GM19438 (cell line): Measurements from ENCODE around the gene EXOC7.

Experiments
- ATAC-seq: cut with Tn5 transposase; IDR thresholded peaks from one replicate; pipeline ENCODE4 v1.9.1; 2021; ENCODE audit warnings: low read depth; ENCODE audit not compliant: unreplicated experiment

Gene EXOC7, protein sequence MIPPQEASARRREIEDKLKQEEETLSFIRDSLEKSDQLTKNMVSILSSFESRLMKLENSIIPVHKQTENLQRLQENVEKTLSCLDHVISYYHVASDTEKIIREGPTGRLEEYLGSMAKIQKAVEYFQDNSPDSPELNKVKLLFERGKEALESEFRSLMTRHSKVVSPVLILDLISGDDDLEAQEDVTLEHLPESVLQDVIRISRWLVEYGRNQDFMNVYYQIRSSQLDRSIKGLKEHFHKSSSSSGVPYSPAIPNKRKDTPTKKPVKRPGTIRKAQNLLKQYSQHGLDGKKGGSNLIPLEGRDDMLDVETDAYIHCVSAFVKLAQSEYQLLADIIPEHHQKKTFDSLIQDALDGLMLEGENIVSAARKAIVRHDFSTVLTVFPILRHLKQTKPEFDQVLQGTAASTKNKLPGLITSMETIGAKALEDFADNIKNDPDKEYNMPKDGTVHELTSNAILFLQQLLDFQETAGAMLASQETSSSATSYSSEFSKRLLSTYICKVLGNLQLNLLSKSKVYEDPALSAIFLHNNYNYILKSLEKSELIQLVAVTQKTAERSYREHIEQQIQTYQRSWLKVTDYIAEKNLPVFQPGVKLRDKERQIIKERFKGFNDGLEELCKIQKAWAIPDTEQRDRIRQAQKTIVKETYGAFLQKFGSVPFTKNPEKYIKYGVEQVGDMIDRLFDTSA

DNA sequence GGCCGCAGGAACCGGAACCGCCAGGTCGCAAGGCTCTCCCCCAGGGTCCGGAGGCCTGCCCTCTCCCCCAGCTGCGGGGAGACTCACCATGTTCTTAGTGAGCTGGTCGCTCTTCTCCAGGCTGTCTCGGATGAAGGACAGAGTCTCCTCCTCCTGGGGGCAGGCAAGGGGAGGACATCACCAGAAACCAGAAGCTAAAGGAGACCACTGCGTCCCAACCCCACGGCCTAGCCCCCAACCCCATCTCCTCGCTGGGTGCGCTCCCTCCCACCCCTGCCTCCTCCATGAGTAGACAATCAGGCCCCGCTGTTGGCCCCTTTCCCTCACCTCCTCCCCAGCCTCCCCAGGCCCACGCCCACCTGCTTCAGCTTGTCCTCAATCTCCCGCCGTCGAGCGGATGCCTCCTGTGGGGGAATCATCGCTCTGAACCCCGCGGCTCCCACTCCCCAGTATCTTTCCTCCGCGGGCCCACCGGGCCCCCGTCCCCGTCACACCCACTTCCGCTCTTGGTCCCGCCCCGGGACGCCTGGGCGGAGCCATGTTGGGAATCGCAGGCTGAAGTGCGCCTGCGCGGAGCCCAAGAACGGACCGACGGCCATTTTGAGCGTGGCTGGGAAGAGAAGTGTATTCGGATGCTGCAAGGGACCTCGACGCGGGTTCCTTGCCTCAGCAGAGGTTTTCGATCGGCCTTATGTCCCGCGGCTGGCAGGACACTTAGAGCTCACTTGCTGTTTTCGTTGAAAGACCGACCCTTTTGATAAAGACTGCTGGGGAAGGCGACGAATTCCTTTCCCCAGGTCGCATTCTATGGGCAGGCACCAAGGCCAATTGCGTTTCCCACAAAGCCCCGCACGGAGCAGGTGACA lies at the start of gene EXOC7:
EXOC7 (minus strand) TSS at position 514 of the 866 bp plus-strand sequence; CDS start at position 419, 95 bp downstream.
- ATAC-seq = peak; percentile 87

DNA sequence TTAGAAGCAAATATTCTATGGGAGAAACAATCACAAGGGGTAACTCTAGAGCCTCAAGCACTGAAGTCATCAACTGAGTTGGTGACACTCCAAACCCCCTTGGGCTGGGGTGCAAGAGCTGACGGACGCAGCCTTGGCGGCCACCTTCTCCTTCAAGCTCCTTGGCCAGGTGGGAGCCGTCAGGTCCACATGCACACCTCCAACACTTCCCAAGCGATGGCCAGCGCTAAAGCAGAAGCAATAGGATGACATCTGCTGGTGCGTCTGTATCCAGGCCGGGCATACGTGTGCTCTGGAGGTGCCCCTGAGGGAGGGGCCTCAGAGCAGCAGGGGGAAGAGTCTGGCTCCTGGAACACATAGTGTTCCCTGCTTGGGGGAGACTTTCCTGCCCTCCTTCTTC lies 49.6 kb upstream of the EXOC7 start:
- ATAC-seq = no peak

DNA sequence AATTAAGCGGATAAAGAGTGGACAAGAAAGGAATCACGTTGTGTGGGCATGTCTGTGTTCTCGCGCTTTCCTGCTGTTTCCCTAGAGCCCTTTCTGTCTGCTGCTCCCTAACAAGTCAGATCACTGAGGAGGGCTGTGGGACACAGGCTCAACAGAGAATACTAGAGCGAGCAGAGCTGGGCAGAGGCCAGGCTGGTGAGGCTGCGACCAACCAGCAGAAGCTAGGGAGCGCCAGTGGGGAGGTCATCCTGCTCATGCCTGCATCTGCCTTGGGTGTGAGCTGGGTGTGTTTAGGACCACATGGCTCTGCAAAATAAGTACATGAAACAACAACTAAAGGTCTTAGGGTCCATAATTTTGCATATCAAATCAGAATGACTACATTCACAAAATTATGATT lies 49.0 kb upstream of the EXOC7 start:
- ATAC-seq = no peak

DNA sequence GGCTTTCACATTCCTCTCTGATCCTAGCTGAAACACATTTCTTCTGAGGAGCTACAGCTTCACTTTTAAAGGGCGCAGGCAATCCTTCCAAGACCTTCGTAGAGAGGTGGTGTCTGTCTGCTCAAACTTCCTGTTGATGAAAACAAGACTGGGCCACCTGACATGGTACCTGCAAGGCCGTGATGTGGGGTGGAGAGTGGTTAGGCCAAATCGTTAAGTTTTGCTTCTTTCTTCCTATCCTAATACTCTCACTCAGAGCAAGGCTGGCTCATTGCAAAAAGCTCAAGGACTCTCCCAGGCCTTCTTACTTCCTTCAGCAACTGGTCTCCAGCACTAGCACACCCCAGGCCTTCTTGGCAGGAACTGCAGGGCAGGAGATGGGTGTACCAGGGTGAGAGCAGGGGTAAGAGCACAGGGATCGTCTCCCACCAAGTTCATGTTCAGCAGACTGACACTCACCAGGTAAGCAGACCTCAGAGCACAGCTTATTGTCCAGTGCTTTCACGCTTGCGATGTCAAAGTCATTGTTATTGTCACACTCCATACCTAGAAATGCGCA lies 48.4 kb upstream of the EXOC7 start:
- ATAC-seq = no peak

DNA sequence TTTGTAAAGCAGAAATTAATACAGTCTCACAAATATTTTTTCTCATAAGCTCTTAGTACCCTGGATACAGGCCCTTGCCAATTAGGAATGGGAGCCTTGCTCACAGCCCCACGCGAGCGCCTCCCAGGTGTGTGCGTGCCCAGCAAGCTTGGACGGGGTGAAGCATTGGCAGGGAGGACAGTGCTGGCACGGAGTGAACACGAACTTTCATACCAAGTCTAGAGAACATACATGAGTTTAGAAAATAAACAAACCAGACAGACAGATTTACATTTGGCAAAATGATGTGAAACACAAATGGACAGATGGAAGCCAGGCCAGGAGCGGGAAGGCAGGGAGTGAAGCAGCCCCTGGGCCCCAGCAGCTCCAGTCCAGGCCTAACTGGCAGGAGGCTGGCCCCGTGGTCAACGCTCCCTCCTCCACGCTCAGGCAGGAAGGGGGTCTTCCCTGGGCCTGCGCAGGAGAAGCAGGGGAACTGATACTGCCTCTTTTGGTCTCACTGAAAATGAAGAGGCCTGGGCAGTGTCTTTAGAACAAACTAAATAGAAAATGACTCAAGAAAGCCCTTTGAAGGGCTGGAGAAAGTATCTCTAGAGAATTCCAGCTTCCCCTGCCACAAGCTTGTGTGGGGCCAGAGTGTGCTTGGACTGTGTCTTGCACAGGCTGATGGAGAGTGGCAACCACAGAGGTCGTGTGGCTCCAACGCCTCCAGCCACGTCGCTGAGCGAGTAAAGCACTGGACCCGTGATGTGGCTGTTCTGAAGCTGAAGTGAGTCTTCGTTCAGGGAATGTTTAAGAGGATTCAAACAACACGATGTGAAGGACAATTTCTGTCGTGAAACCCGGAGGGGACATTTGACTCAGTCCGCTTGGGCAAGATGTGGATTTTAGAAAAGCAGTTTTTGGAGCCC lies 47.4 kb upstream of the EXOC7 start:
- no peak for ATAC-seq

DNA sequence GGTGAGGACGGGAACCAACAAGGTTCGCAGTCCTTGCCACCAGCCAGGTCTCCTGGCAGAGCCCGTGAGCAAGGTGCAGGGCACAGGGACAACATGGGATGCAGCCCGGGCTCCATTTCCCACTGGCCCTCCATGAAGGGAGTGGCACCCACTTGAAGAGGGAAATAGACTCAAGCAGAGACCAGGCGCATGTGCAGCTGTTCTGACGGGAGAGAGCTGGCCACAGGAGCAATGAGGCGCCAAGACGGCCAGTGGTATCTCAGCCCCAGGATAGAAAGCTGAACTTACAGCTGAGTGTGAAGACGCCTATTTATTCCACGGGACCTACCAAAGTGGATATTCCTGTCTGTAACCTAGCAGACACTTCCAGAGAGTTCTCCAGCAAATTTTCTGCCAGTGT lies 45.6 kb upstream of the EXOC7 start:
- no peak for ATAC-seq

DNA sequence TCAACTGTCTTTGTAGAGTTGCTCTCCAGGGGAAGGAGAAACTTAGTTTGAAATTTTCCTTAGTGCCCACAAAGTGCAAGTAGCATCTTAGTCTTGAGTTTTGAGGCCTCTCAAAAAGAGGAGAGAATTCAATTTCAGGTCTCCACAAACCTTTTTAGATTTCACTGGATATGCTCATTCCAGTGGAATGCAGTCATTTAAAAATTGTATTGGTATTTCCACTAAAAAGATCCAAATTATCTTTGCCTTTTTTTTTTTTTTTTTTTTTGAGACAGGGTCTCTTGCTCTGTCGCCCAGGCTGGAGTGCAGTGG lies 44.4 kb upstream of the EXOC7 start:
- ATAC-seq = no peak

DNA sequence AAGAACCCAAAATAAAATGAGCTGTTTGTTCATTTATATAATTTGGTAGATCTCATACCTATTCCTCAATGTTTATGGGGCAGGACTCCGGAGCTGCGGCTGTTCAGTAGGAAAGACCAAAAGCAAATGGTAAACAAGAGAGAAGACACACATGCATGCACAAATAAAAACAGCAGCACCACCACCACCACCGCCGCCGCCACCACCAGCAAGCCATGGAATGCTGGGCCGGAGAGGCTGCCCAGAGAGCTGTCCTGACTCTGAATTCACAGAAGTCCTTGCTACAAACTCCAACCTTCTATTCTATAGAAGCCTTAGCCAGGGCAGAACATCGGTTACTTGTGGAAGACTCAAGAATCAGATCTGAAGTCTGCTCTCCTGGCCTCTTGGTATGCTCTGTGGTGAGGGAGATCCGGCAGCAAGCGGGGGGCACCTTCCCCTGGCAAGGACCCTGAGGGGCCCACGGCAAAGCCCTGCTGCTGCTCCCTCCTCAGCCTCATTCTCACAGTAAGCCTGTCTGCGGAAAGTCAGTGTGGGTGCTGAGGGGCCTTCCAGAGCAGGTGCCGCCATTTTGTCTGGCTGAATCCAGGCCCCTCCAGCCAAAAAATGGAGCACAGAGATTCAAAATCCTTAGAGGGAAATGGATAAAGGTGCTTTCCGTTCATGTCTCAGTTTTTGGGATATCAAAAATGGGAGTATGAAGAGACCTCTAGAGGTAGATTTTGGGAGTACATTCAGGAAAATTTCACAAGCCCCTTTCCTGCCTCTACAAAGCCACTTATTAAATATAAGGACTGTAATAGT lies 43.8 kb upstream of the EXOC7 start:
- ATAC-seq = no peak

DNA sequence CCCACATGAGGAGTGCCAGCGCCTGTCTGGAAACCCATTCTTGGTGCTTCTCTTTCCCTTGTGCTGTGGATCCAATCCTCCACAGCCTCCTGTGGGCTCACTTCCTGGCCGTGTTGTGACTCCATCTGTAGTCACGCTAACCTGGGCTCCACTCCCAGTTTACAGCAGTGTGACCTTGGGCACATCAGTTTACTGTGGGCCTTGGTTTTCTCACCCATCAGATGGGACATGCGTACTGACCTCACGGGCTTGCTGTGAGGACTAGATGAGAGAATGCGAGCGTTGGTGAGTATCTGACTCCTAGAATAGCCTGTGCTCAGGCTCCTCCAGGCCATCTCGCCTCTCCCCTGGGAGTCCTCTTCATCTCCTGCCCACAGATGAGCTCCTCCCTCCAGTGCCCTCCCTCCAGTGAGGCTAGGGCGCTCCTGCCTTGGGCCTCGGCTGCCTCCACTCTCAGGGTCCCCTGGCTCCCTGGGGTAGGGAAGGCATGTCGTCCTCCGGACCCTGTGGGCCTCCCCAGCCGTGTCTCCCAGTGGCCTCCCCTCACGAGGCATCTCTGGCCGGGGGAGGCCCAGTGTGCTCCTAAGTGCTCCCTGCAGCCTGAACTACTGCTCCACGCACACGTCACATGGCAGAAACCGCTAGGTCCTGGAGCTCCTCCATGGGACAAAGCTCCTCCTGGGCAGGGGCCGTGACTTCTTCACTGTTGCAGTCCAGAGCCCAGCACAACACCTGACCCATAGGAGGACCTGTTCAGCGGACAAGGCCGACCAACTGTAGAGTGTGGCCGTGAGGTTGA lies 42.7 kb upstream of the EXOC7 start:
- ATAC-seq = no peak

DNA sequence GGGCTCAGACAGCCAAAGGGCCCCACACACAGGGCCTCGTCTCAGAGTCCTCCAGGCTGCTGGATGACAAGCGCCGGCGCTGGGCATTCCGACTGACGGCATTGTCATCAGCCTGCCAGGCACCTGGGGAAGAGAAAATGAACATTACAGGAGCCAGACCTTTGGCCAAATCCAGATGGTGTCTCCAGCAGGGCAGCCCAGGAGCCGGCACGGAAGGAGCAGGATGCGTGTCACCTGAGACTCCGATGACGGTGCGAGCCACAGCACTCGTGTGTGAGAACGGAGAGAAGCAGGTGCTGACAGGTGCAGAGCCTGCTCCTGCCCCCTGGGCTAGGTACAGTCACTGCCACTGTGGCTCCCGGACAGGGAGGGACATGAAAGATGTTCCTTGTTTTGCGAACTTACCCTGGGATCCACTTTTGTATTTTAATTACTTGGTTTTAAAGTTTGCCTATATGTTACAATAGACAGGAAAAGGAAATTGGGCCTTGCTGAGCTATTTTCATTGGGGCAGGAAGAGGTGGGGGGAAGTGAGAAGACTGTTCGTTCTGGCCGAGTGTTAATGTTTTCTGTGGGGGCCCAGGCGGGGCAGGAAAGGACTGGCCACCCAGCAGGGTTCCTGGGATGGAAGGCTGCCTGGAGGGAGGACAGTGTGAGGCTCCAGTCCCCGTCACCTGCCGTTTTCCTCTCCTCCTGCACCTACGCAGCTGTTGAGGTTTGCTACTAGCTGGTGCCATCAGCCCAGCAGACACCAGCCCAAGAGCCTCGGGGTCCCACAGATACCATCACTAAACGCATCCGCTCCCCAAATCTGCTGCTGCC lies 41.9 kb upstream of the EXOC7 start:
- no peak for ATAC-seq

DNA sequence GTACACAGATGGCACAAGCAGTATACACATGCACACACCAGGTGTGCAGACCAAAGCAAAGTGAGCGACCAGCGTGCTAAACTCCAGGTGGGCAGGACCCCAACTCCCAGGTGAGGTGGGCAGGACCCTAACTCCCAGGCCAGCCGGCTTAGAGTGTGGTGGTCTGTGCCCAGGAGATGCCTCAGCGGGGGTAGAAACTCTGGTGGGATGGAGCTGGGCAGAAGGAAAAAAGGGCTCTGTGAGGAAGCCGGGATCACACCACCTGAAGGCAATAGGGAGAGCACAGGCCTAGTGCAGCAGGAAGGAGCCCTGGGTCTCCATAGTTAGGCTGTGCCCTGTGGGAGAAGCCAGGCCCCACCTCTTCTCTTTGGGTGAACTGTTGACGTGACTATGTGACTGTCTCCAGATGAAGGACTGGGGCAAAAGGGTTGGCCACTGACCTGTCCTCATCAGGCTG lies 39.0 kb upstream of the EXOC7 start:
- no peak for ATAC-seq

DNA sequence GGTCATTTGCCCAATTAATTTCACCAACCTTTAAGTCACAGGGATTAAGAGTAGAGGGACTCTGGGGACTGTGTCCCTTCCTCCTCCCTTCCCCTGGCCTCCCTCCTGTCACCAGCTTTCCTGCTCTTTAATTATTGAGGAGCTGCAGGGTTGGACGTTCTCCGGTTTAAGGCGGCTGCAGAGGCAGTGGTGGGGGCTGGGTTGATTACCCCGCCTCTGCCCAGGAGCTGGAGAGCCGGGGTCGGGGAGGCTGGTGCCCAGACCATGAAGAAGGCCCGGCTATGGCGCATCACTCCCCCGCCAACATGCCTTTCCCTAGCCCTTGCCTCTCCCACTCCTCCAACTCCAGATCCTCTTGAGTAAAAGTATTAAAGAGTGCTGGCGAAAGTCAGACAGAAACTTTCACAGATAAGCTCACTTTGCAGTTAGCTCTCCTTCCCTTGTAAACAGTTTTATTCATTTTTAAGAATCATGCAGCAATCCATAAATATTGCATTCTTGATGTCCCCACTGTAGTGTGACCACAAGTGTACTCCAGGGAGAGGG lies 38.5 kb upstream of the EXOC7 start:
- no peak for ATAC-seq

DNA sequence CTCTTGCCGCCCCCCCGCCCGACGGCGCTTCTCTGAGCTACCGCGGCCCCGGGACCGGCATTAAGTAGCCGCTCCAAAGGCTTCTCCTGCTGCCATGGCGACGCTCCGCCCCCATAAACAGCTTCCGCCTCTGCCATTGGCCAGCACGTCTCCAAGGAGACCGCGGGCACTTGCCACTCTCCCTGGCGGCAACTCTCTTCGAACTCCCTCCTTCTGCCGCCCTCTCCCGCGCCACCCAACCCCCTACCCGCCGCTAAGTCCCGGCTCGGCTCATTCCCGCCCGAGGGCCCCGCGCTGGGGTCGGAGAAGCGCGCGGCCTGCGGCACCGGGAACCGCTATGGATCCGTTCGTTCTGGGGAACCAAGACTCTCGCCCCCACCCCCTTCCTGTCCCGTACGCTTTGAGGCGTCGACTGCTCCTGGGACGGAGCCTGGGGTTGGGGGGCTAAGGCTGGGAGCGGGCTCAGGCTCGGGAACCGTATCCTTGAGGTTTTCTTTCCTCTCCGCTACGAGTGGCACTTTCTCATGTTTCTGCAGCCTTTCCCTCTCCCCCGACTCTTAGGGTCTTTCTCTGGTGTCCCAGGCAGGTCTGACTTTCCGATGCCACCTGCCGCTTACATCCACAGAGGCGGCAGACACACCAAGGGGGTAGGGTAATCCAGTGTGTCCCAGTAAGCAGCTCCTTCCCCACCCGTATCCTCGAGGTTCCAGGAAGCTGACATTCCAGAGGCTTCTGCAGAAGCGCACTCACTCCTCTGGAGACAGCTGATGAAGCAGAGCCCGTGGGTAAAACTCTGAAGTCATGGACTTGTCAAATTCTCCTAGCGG lies 37.8 kb upstream of the EXOC7 start, which contains the start of gene FOXJ1:
FOXJ1 (minus strand) TSS at position 34 of the 827 bp plus-strand sequence. CDS start 850 bp downstream, outside the sequence.
- no peak for ATAC-seq

DNA sequence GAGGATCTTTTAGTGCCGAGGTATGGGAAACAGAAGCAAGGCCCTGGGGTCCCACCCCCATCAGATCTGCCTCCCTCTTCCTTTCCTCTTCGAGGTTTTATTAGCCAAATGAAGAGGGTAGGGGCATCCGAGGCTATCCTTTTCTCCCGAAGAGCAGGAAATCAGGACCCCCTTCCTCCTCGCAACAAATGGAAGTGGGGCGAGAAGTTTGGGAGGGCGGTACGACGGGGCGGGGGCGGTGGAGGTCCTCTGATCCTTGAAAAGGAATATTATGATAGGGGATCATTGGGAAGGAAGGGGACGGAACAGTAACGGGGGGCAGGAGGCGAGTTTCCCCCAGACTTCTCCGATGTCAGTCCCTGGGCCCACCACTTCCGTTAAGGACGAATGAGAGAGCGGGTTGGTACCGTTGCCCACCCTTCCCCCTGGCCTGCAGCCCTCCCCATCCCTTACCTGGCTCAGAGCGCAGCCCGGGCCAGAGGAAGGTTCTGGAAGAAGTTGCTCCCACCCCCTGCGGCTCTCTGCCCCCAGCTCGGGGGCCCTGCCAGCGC lies 37.1 kb upstream of the EXOC7 start:
- no peak for ATAC-seq

DNA sequence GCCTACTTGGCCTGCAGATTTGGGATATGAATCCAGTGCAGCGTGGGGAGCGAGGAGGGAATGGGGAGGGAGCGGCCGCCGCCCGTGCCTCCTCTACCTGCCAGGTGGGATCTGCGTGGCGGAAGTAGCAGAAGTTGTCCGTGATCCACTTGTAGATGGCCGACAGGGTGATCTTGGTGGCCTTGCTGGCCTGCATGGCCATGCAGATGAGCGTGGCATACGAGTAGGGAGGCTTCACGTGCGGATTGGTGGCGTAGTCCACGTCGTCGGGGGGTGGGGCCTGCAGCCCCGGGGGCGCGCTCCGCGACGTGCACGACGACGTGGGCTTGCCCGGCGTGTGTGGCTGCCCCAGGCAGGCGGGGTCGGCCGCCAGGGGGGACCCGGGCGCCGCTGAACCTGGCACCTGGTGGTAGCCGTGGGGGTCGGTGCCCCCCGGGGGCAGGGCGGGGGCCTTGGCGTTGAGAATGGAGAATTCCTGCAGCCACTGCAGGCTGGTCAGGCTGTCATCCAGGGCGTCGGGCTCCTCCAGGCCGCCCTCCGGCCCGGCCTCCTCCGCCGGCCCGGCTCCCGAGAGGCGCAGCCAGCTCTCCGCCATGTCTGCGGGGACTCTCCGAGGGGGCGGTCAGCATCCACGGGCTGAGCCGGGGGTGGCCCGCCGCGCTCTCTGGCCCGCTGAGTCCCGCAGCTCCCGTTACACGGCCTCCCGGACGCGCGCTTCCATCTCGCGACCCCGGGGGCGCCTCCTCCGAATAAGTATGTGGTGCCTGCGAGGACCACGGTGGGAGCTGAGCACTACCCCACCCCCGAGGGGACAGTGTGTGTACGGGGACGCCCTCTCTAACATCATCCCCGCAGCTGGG lies 36.4 kb upstream of the EXOC7 start:
- ATAC-seq = no peak
